Stimulated activated CD4-positive, alpha-beta T cell treated with anti-CD3 and anti-CD28 coated beads, Interleukin-12 subunit alpha, Interleukin-12 subunit beta, amount 100 ng/mL, for 4 hours (primary cell): ENCODE data around the gene HSF4.

Experiments
- DNase-seq: peaks from one replicate; pipeline ENCODE4 v3.0.0-alpha.2; 2020

Gene HSF4

GRCh38 chr16:67204076-67204475 lies 39.5 kb downstream of the HSF4 start:
- DNase-seq = no peak

GRCh38 chr16:67206129-67206837 lies 41.7 kb downstream of the HSF4 start:
- DNase-seq = no peak

GRCh38 chr16:67206838-67207248 lies 42.3 kb downstream of the HSF4 start:
- no peak for DNase-seq

GRCh38 chr16:67207249-67208091 lies 42.9 kb downstream of the HSF4 start:
- no peak for DNase-seq

GRCh38 chr16:67208154-67208896 lies 43.8 kb downstream of the HSF4 start:
- DNase-seq = no peak

GRCh38 chr16:67209565-67209964 lies 45.0 kb downstream of the HSF4 start:
- DNase-seq = no peak

- no peak for DNase-seq
These were observed 45.8 kb downstream of the HSF4 start for GRCh38 chr16:67210069-67210937.

- DNase-seq = no peak
These were observed 47.1 kb downstream of the HSF4 start for GRCh38 chr16:67211674-67212073.

GRCh38 chr16:67212766-67213165 lies 48.2 kb downstream of the HSF4 start:
- DNase-seq = no peak

GRCh38 chr16:67213197-67214019 lies 48.9 kb downstream of the HSF4 start:
- no peak for DNase-seq

GRCh38 chr16:67215706-67216105 lies 51.2 kb downstream of the HSF4 start:
- DNase-seq = no peak

- DNase-seq = no peak
These were observed 52.3 kb downstream of the HSF4 start for GRCh38 chr16:67216612-67217490.
